ENCODE measurements around the gene UNC80.

Gene UNC80

DNA sequence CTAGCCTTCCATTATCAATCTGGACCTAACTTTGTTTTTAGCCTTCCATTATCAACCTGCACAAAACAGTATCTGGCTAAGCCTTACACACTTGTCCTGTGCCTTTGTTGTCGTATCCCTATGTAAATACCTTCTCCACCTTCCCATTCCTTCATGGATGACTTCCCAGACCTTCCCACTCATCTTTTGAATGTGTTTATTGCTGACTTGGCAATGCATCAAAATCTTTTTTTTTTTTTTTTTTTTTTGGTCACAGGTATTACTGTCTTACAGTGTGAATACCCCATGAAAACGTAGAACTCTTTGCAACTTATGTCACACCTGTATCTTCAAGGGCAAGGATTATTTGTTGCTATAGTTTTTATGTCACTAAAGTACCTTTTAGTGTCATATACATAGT is 256.5 kb downstream of the UNC80 start:
- DNase-seq = no peak

DNA sequence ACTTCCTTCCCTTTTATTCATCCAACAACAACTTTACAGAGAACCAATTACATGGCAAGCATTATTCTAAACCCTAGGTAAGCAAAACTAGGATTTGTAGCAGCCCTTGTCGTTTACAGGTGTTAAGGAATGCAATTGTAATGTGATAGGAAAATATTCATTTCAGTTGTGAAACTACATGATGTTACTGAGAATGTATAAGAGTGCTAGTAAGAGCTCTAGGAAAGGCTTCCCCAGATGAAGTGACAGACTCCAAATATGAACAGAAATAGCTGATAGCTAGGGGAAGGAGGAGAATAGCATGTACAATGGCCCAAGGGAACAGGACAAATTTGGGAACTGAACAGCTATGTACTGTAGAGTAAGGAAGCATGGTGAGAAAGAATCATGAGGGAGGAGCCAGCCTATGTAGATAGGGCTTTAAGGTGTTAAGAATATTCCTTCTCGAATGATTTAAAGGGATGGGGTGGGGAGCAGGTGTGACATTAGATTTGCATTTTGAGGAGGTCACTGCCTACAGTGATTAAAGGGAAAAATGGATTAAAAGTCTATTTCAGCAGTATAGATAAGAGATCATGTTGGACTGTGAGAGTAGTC is 262.6 kb downstream of the UNC80 start:
- no peak for DNase-seq

DNA sequence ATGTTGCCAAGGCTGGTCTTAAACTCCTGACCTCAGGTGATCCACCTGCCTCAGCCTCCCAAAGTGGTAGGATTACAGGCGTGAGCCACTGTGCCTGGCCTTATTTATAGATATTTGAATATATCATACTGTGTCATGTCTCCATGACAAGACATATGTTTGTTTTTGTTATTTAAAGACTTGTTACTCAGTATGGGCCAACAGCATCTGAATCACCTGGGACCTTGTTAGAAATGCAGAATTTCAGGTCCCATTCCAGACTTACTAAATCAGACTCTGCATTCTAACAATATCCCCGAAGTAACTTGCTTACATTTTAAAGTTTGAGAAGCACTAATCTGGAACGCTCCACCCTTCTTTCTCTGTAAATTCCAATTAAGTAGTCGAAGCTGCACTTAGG is 264.0 kb downstream of the UNC80 start:
- DNase-seq = no peak

DNA sequence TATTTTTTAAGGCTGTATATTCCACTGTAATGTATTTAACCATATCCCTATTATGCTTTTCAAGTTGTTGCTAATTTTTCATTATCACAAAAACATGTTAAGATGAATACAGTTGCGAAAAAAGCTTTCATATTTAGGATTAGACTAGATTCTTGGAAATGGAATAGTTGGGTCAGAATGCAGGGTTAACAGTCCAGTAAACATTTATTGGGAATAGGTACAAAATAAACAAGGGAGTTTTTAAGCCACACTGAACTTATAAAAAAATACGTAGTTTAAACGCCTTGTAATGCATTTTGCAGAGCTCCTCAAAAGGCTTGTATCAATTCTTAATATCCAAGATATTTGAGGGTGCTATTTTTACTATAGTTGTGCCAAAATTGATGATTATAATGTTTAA is 266.4 kb downstream of the UNC80 start:
- no peak for DNase-seq

DNA sequence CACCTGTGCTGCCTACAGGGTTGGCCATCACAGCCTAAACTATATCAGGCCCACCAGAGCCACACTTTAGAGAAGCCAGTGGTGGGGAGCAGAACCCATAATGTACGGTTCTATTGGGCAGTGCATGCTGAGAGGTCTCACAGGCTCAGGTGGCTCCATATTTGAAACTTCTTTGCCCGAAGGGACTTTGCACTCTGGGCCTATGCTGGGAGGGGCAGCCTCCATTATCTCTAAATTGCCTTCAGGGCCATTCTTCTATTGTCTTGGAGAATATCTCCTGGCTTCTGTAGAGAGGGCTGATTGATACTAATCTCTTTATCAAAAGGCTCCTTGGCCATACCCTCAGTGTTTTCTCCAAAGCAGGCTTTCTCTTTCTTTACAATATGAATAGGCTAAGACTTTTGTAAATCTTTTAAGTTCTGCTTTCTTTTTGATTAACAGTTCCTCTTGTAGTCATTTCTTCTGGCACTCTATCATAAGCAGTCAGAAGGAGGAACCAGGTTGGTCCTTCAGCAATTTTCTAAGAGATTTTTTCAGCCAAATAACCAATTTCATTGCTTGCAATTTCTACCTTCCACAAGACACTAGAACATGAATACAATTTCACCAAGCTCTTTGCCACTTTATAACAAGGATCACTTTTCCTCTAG is 275.3 kb downstream of the UNC80 start:
- DNase-seq = peak in 3 of 4 experiments; percentile 5 to 63 (median 50)

Measured in suppressor macrophage (primary cell).